ENCODE results near the gene RFX2. TPM values are rescaled to one million over a fixed set of nuclear protein-coding genes. Genes with fewer than 3 reads are reported as not detected.

RFX2 gene
- total and polyA plus RNA-seq, 10 of the 15 experiments (the other 5 are each of a cell fraction or from before 2014, with no cell fraction given): 3.2 to 9.8 (median 4.7) TPM

DNA sequence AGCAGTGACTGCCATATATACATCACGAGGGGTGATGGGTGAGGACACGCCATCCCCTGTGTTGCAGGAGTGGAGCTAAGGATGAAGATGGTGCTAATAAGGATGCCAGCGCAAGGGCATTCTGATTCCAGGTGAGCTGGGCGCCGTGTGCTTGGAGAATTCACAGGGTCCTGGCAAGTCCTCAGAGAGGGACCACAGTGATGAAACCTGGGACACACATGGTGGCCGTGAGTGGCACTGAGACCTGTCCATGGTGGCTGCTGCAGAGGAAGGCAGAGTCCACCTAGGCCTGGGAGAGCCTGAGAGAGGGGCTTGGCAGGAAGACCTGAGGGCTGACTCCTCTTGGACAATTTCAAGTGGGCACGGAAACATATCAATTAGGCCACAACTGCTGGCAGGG lies 65.2 kb downstream of the RFX2 start (continued):
- no peak for TF ChIP-seq RAD21 (IDR thresholded peaks at IDR 0.05; ENCODE audit: insufficient read depth, low read depth, low read length)
- TF ChIP-seq, protein P1, sequence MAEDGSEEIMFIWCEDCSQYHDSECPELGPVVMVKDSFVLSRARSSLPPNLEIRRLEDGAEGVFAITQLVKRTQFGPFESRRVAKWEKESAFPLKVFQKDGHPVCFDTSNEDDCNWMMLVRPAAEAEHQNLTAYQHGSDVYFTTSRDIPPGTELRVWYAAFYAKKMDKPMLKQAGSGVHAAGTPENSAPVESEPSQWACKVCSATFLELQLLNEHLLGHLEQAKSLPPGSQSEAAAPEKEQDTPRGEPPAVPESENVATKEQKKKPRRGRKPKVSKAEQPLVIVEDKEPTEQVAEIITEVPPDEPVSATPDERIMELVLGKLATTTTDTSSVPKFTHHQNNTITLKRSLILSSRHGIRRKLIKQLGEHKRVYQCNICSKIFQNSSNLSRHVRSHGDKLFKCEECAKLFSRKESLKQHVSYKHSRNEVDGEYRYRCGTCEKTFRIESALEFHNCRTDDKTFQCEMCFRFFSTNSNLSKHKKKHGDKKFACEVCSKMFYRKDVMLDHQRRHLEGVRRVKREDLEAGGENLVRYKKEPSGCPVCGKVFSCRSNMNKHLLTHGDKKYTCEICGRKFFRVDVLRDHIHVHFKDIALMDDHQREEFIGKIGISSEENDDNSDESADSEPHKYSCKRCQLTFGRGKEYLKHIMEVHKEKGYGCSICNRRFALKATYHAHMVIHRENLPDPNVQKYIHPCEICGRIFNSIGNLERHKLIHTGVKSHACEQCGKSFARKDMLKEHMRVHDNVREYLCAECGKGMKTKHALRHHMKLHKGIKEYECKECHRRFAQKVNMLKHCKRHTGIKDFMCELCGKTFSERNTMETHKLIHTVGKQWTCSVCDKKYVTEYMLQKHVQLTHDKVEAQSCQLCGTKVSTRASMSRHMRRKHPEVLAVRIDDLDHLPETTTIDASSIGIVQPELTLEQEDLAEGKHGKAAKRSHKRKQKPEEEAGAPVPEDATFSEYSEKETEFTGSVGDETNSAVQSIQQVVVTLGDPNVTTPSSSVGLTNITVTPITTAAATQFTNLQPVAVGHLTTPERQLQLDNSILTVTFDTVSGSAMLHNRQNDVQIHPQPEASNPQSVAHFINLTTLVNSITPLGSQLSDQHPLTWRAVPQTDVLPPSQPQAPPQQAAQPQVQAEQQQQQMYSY (CRISPR knock-in tag; IDR thresholded peaks at IDR 0.05): no peak

DNA sequence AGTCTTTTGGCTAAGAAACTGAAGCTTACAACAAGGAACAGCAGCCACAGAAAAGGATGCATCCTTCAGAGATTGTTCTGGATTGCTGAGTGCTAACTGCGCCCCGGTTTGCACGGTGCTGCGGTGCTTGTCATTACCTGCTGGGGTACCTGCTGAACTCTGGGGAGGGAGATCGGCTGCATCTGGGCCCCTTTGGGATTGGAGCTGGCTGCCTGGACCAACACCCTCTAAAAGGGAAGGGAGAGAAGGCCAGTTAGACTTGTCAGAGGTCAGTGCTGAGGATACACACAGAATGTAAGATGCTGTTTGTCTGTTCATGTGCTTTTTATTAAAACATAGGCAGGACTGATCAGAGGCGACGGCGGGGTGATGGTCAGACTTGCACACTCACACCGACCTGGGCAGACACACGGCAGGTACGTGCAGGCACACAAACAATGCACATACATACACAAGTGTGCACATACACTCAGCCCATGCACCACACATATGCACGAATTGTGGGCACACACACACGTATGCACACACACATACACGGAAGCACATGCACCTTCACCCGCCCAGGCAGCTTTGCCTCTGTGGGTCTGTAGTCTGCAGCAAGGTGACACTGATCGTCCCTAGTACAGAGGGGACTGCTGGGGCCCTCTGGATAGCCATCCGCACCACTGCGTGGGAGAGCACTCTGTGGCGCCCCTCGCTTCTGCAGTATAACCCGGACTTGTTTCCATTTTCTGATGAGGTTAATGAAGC lies 66.1 kb downstream of the RFX2 start:
- Histone ChIP-seq H3K79me2 (ENCODE audit: control insufficient read depth, insufficient read depth, low read length) (no peaks in the 10 kb centered on the region), H3K27me3 (replicated peaks in 1 of 2; ENCODE audit: control insufficient read depth in 2 of 2, insufficient read depth in 2 of 2, low read length in 1 of 2) (no peaks in the 10 kb centered on the region), H3K27ac (ENCODE audit: control insufficient read depth, insufficient read depth) (no peak overlapping the region), H4K20me1 (ENCODE audit: control insufficient read depth, insufficient read depth) (no peaks in the 10 kb centered on the region; the same call in 1 of the 2 replicates), H3K4me1 (ENCODE audit: control insufficient read depth, insufficient read depth, low read length) (peaks cover 9% of the 10 kb centered on the region), H3K36me3 (ENCODE audit: control insufficient read depth in 2 of 2, insufficient read depth in 2 of 2, low read length in 1 of 2) (no peaks in the 10 kb centered on the region), H3K4me3 (no peak overlapping the region), H3K9me3 (replicated peaks; ENCODE audit: control insufficient read depth, insufficient read depth, low read length) (no peaks in the 10 kb centered on the region), H2AFZ (ENCODE audit: control insufficient read depth, low read depth, low read length) (no peak overlapping the region), H3K4me2 (ENCODE audit: control insufficient read depth, insufficient read depth) (no peak overlapping the region), H3K9ac (ENCODE audit: control insufficient read depth, insufficient read depth, low read length) (no peak overlapping the region)
- intact Hi-C loops (cut with micrococcal nuclease; ENCODE audit: unreplicated experiment) (no loop called here), in situ Hi-C loops (cut with MboI) (no loop called here)
- DNase-seq (ENCODE audit: low read depth, low spot score) (no peak), ATAC-seq (no peak), FAIRE-seq (no peak)
- ChIA-PET RAD21 (ENCODE audit: unreplicated experiment) (interaction anchor here (1.5 to 5.1 kb wide), 2 partner anchors 82 kb away, joined by 5 to 74 read pairs; no protein-coding TSS in a partner anchor), CTCF (interaction anchor here (1.5 to 6.2 kb wide), 2 partner anchors 21 to 81 kb away, joined by 3 to 194 read pairs; no protein-coding TSS in a partner anchor), POLR2A (no interaction called here), SMC1A (ENCODE audit: uncharacterized antibody, unreplicated experiment) (interaction anchor here (1.2 to 1.8 kb wide), 2 partner anchors 79 to 81 kb away, joined by 3 to 5 read pairs; no protein-coding TSS in a partner anchor)
- BruUV-seq (replicated peaks): no TSS peak
- WGBS (ENCODE audit: insufficient coverage, insufficient replicate concordance, low lambda C conversion rate, missing lambda C conversion rate): 88% methylated on average over 21 of the region's 21 CpGs
- TF ChIP-seq SREBF2 (IDR thresholded peaks at IDR 0.05; ENCODE audit: low read length) (no peak), PAX5 (IDR thresholded peaks at IDR 0.05; ENCODE audit: borderline replicate concordance, low read depth, low read length) (no peak), NR2C2 (IDR thresholded peaks at IDR 0.05; ENCODE audit: borderline replicate concordance, control insufficient read depth, insufficient read length, low read depth) (no peak), KLF5 (IDR thresholded peaks at IDR 0.05; ENCODE audit: partially characterized antibody) (no peak), RFX5 (IDR thresholded peaks at IDR 0.05; ENCODE audit: low read depth, low read length) (no peak), KAT2A (conservative IDR thresholded peaks at IDR 0.05; ENCODE audit: control insufficient read depth, low read depth, low read length) (no peak), BRCA1 (IDR thresholded peaks at IDR 0.05; ENCODE audit: low read depth, low read length) (no peak), POLR2AphosphoS2 (IDR thresholded peaks at IDR 0.05; ENCODE audit: low read depth, low read length) (no peak), CEBPB (IDR thresholded peaks at IDR 0.05; ENCODE audit: borderline replicate concordance in 1 of 2, low read depth in 2 of 2, low read length in 2 of 2) (no peak)
- TF ChIP-seq, protein P2, sequence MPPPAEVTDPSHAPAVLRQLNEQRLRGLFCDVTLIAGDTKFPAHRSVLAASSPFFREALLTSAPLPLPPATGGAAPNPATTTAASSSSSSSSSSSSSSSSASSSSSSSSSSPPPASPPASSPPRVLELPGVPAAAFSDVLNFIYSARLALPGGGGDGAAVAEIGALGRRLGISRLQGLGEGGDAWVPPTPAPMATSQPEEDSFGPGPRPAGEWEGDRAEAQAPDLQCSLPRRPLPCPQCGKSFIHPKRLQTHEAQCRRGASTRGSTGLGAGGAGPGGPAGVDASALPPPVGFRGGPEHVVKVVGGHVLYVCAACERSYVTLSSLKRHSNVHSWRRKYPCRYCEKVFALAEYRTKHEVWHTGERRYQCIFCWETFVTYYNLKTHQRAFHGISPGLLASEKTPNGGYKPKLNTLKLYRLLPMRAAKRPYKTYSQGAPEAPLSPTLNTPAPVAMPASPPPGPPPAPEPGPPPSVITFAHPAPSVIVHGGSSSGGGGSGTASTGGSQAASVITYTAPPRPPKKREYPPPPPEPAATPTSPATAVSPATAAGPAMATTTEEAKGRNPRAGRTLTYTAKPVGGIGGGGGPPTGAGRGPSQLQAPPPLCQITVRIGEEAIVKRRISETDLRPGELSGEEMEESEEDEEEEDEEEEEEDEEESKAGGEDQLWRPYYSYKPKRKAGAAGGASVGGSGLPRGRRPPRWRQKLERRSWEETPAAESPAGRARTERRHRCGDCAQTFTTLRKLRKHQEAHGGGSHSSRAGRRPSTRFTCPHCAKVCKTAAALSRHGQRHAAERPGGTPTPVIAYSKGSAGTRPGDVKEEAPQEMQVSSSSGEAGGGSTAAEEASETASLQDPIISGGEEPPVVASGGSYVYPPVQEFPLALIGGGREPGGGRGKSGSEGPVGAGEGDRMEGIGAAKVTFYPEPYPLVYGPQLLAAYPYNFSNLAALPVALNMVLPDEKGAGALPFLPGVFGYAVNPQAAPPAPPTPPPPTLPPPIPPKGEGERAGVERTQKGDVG (CRISPR knock-in tag; IDR thresholded peaks at IDR 0.05): no peak
- TF ChIP-seq, protein P3, sequence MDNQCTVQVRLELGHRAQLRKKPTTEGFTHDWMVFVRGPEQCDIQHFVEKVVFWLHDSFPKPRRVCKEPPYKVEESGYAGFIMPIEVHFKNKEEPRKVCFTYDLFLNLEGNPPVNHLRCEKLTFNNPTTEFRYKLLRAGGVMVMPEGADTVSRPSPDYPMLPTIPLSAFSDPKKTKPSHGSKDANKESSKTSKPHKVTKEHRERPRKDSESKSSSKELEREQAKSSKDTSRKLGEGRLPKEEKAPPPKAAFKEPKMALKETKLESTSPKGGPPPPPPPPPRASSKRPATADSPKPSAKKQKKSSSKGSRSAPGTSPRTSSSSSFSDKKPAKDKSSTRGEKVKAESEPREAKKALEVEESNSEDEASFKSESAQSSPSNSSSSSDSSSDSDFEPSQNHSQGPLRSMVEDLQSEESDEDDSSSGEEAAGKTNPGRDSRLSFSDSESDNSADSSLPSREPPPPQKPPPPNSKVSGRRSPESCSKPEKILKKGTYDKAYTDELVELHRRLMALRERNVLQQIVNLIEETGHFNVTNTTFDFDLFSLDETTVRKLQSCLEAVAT (IDR thresholded peaks at IDR 0.05): no peak
